Amygdala (tissue), 56 donors: ENCODE data around the gene KRTAP13-2.

ENCODE experiments used
- DNase-seq, 56 donors: peaks; one replicate each; lab custom pipeline; 2025; lab: John Stamatoyannopoulos, UW

The KRTAP13-2 gene, protein sequence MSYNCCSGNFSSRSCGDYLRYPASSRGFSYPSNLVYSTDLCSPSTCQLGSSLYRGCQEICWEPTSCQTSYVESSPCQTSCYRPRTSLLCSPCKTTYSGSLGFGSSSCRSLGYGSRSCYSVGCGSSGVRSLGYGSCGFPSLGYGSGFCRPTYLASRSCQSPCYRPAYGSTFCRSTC

DNA sequence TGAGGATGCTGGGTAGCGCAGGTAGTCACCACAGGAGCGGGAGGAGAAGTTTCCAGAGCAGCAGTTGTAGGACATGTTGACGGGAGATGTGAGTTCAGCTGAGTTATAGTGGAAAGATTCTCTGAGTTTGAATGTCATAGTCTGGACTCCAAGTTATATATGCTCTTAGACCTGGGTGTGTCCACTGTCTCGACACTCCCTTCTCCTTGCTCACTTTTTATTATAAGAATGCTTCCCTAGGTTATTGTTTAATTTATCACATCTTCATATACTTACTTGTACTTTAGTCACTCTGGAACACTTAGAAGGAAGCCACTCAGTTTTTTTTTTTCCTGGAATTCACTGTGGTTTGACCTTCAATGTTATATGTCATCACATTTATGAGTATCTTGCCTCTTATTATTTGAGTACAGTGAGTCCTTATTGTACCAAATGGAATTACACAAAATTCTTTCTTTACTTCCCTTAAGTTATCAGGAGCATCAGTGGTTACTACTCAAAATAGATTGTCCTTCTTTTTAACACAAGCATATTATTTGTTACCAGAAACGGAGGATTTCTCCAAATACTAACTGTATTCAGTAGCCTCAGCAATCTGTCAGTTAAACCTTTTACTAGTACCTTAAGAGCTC is at the start of gene KRTAP13-2:
KRTAP13-2 (minus strand) TSS at position 133 of the 632 bp plus-strand sequence; CDS start at position 75, 58 bp downstream.
- no peak for DNase-seq

GRCh38 chr21:30415993-30416392 is 43.9 kb upstream of the KRTAP13-2 start:
- DNase-seq = no peak

GRCh38 chr21:30408782-30409494 is 36.9 kb upstream of the KRTAP13-2 start:
- peak in 1 of 56 donors; percentile 17 for DNase-seq

GRCh38 chr21:30395731-30396130 is 23.7 kb upstream of the KRTAP13-2 start, which contains the start of gene KRTAP13-1:
TSS of gene KRTAP13-1 (plus strand) at chr21:30396031. CDS start at chr21:30396087, 56 bp downstream.
- no peak for DNase-seq

DNA sequence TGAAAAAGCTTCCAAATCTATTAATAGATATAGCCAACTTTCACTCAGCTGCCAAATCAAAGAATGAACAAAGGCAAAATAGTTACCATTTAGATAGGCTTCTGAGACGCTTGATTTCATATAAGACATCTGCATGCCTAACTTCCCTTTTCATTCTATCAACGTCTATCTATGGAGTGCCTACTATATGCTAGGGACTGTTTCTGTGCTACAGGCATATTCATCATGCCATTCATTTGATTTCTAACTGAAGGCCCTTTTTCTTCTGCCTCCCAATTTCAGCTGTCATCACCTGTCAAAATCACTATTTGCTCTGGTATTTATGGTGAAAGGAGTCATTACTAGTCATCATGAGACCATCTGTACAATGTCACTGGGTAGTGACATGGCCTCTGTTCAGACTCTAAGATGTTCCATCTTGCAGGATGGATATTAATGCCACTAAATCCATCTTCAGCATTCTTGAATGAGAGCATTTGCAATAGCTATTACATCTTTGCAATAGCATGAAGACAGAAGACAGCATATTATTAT is 19.5 kb upstream of the KRTAP13-2 start:
- DNase-seq = no peak

DNA sequence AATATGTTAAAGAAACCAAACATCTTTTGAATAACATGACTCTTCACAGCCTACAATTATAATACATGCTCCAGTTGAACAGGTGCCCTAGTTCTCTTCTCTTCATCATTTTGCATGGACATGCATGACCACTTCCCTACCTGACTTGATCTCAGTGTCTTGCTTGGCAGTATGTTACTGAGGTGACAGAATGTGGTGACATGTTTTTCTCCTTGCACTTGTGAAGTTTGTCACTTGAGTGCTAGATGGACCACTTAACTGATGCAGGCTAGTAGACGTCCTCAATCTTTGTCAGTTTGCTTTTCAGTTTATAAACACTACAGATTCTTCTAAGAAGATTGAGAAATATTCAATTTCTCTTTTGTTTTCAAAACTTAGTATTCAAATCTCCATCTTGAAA is 10.1 kb upstream of the KRTAP13-2 start:
- no peak for DNase-seq

DNA sequence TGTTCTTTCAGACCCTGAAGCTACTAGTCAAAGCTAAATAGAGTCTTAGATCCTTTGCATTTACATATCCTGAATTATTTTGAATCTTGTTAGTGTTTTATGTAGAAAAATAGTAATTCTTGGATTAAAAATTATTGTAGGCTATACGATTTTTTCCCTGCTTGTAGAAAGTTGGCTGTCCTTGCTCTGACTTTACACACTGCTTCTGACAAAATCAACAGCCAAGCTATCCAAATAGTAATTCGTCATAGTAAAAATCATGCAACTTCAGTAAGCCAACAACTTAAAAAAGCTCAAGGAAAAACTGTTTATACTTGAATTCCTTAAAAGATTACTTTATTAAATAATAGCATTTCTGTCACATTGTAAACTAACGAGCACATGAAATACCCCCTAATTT is 16.2 kb downstream of the KRTAP13-2 start:
- no peak for DNase-seq

GRCh38 chr21:30354308-30355005 is 17.6 kb downstream of the KRTAP13-2 start:
- no peak for DNase-seq

DNA sequence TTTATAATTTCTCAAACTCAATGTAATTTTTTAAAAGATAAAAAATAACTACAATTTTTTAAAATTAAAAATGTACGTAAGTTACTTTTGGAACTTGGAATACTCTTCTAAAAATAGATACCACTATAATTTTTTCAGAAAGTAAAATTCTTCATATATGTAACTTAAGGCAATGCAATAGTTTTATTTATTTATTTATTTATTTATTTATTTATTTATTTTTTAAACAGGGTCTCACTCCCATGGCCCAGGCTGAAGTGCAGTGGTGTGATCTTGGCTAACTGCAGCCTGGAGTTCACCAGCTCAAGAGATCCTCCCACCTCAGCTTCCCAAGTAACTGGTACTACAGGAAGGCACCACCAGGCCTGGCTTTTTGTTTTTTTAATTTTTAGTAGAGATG is 20.5 kb downstream of the KRTAP13-2 start:
- no peak for DNase-seq

DNA sequence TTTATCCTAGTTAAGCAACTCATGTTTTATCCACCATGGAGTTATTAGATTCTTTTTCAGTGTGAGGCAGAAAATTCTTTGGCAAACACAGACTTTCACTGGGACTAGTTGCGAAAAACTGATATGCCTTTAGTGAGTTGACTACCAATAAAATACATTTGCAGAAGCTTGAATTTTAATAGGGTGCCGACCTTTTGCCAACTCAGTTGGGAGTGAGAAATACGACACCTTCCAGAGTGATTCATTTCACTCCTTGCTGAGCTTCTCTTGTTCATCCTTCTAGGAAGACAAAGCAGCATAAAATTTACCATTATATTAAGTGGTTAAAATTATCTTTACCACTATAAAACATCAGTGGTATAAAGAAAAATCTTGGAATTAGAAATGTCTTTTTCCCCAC is 22.5 kb downstream of the KRTAP13-2 start:
- DNase-seq = no peak

DNA sequence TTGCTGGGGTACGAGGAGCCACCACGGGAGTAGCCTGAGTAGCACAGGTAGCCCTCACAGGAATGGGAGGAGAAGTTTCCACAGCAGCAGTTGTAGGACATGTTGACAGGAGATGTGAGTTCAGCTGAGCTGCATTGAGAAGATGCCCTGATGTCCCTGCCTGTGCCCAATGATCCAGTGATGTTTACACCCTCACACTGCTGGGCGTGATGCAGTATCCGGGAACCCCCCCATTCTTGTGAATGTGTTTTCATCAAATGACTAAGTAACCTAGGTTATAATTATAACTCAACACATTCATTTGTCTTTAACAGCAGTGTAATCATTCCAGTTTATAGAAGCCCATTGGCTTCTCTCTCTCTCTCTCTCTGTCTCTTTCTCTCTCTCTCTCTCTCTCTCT is 23.6 kb downstream of the KRTAP13-2 start, which contains the start of gene KRTAP23-1:
KRTAP23-1 (minus strand) TSS at position 101 of the 400 bp plus-strand sequence; CDS start at position 101, 0 bp downstream.
- no peak for DNase-seq

GRCh38 chr21:30345014-30345413 is 27.1 kb downstream of the KRTAP13-2 start:
- no peak for DNase-seq

DNA sequence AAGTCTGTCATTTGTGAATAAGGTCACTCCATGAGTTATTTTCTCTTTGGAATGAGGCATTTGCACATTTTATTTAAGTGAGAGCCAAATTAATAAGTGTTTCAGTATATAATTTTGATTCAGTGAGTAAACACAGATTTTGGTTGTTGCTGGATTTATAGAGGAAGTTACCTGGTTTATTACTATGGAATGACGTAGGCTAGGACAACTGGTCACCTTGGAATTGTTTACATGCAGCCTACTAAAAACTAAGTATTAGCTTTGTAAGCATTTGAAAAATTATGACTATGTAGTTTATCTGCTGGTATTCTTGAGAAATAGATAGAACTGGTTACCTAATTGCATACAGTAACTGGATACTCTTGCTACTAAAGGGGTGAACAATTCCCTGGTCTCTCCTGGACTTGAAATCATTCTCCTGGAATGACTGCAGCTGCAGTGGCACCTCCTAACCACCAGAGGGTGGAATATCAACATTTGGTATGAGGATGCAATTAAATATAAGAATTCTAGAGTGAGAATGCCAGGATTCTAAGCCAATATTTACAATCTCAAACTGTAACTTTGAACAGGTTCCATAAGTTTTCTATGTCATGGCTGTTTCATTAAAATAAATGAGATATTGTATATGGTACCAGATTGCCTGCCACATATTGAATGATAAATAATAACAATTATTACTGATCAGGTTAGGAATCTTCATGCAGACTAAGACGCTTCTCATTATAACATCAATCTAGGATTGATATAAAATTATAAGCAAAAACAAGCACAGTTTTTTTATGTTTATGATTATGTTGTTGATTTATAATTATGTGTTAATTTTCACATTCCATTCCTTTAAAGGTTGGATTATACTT is 31.1 kb downstream of the KRTAP13-2 start:
- DNase-seq = peak in 9 of 56 donors; percentile 1 to 64 (median 5)

DNA sequence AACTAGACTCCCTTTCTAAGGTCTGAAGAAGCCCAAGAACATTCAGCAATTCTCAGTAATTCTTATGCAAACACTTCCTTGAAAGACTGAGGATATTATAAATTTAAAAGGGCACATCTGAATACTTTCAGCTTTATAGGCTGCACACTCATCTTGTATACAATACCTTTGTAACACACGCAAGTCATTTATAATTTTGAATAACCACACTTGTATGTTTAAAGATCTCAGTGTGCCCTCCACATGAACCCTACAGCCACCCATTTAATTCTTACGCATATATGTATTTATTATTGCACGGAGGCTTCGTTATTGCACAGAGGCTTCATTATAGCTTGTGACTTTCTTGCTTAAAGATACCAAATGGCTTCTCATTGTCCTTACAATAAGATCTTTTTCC is 33.4 kb downstream of the KRTAP13-2 start:
- DNase-seq = no peak

DNA sequence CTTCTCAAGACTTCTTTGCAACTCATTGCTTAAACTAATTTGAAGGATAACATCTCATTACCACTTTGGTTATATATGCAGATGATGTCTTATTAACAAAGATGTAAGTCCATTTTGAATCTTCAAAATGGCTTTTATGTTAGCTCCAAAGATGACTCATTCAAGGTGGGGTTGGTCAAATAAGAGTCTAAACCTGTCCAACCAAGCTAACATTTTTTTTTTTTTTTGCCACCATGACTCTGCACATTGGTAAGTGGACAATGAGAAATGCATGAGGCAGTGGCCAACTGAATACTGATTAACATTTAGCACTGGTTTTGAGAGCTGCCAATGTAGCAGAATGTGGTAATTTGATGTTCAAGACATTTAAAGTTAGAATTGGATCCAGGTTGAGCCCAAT is 34.3 kb downstream of the KRTAP13-2 start:
- no peak for DNase-seq

DNA sequence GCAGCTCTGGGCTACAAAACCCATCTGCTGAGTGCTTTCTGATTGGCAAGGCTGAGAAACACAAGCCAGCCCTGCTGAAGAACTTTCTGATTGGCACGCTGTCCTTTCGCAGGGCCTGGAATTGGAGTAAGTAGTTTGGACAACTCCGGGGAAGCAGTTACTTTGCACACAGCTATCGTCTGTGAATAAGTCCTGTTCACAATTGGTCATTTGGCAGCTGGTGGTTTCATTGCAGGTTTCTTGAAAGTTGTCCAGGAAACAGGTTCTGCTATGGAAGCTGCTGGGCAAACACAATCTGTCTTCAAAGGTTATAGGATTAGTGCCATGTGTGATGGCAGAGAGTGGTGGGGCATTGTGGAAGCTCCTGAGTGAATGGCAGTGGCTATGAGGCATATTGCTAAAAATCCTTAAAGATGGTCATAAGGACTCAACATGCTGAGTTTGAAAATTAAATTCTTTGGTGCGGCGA is 34.8 kb downstream of the KRTAP13-2 start, which contains the start of gene KRTAP27-1:
KRTAP27-1 (minus strand) TSS at position 419 of the 469 bp plus-strand sequence; CDS start at position 393, 26 bp downstream.
- no peak for DNase-seq

DNA sequence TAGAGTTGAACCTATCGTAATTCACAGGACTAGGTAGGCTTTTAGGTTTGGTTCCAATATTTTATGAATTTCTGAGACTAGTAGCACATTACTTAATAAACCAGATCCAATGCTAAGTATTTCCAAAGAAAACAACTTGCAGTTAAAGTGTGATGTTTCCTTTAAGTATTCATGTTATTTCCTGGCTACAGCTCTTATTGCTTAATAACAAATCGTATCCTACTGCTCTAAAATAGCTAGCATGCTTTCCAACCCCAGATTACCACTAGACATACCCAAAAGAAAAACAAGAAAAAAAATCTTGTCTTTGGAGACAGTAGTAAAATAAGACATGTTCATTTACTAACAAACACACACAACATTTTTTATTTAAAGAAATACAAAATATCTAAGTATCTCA is 35.5 kb downstream of the KRTAP13-2 start:
- DNase-seq = no peak

GRCh38 chr21:30333736-30334135 is 38.3 kb downstream of the KRTAP13-2 start:
- DNase-seq = no peak

- DNase-seq = no peak
These were observed 39.4 kb downstream of the KRTAP13-2 start for GRCh38 chr21:30332681-30333080.
